TTC549 (cell line): ENCODE data around the gene ALPK3.

Source experiments
- FAIRE-seq: peaks from 2 replicates; lab custom pipeline; 2012; peaks lifted over from hg19 to GRCh38; lab: Jason Lieb, UNC

The ALPK3 gene

GRCh38 chr15:84892786-84893307 lies 75.7 kb downstream of the ALPK3 start:
- FAIRE-seq = no peak

GRCh38 chr15:84893607-84894006 lies 76.5 kb downstream of the ALPK3 start:
- FAIRE-seq = no peak

GRCh38 chr15:84894736-84895425 lies 77.7 kb downstream of the ALPK3 start:
- FAIRE-seq = no peak

- no peak for FAIRE-seq
These were observed 81.6 kb downstream of the ALPK3 start for GRCh38 chr15:84898761-84899160.

- no peak for FAIRE-seq
These were observed 82.6 kb downstream of the ALPK3 start for GRCh38 chr15:84899750-84900149.

- no peak for FAIRE-seq
These were observed 84.4 kb downstream of the ALPK3 start for GRCh38 chr15:84901540-84901939.

- no peak for FAIRE-seq
These were observed 86.6 kb downstream of the ALPK3 start for GRCh38 chr15:84903751-84904150.

- no peak for FAIRE-seq
These were observed 87.3 kb downstream of the ALPK3 start for GRCh38 chr15:84904419-84904818.

- no peak for FAIRE-seq
These were observed 88.1 kb downstream of the ALPK3 start for GRCh38 chr15:84905016-84905916.

- no peak for FAIRE-seq
These were observed 90.6 kb downstream of the ALPK3 start for GRCh38 chr15:84907731-84908130.

- no peak for FAIRE-seq
These were observed 91.4 kb downstream of the ALPK3 start for GRCh38 chr15:84908564-84908963.

- no peak for FAIRE-seq
These were observed 91.9 kb downstream of the ALPK3 start for GRCh38 chr15:84909029-84909428.

GRCh38 chr15:84909782-84910181 lies 92.6 kb downstream of the ALPK3 start:
- FAIRE-seq = no peak

GRCh38 chr15:84910928-84911623 lies 93.9 kb downstream of the ALPK3 start:
- no peak for FAIRE-seq

GRCh38 chr15:84911879-84912660 lies 94.9 kb downstream of the ALPK3 start:
- FAIRE-seq = no peak

- FAIRE-seq = no peak
These were observed 96.2 kb downstream of the ALPK3 start for GRCh38 chr15:84913360-84913723.

- no peak for FAIRE-seq
These were observed 97.2 kb downstream of the ALPK3 start for GRCh38 chr15:84914351-84914750.

GRCh38 chr15:84914909-84915605 lies 97.9 kb downstream of the ALPK3 start:
- FAIRE-seq = no peak

- no peak for FAIRE-seq
These were observed 98.4 kb downstream of the ALPK3 start for GRCh38 chr15:84915606-84915958.

- no peak for FAIRE-seq
These were observed 100.3 kb downstream of the ALPK3 start for GRCh38 chr15:84917452-84917851.

GRCh38 chr15:84919106-84919667 lies 102.0 kb downstream of the ALPK3 start:
- FAIRE-seq = no peak
